Suppressor macrophage treated with lipopolysaccharide for 1 hour (primary cell): ENCODE results near the gene GALNT14.

Experiments
- DNase-seq, 3 donors: peaks; one replicate each; pipeline ENCODE4 v3.0.0-alpha.2; 2020 to 2022

GALNT14 gene

DNA sequence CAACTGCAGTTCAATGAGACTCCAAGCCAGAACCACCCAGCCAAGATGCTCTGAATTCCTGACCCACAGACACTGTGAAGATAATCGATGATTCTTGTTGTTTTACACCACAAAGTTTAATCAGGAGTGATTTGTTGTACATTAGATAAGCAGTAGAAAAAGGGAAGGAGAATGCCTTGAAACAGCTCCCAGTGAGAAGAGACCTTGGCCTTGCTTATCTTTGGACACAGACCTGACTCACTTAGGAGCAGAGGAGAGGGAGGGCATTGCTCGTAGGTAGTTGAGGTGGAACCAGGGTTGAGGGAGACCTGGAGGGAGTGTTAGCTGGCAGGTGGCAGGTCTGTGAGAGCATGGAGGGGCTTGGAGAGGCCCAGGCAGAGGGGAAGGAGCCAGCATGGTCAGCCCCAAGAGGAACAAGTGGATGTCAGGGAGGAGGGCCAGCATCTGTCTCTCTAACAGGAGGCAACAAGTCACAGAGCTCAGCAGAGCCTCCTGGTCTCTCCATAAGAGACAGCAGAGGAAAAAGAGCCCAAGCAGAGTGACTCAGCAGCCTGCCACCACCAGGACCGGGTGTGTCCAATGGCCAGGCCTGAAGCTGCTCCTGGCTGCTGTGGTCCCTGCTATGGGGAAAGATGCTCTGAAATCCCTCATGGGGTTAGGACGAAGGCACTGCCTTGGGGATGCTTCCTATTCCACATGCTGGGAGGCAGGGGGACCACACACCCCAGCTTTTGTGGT is 169.4 kb downstream of the GALNT14 start:
- DNase-seq: no peak

DNA sequence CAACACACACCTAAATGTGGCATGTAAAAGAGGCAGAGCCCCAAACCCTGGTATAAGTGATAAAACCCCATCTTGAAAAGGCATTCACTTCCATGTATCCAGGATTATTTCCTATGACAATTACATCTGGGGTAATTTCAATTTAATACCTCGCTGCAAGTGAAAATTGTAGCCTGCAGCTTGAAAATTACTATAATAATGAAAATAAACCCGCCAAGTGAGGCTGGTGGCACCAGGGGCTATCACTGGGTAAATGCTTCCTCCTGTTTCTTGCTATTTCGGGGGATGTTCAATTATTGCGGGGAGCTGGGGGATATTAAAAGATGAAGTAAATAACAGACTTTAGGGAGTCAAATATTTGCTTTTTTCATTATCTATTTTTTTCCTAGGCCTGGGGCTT is 171.5 kb downstream of the GALNT14 start:
- no peak for DNase-seq

DNA sequence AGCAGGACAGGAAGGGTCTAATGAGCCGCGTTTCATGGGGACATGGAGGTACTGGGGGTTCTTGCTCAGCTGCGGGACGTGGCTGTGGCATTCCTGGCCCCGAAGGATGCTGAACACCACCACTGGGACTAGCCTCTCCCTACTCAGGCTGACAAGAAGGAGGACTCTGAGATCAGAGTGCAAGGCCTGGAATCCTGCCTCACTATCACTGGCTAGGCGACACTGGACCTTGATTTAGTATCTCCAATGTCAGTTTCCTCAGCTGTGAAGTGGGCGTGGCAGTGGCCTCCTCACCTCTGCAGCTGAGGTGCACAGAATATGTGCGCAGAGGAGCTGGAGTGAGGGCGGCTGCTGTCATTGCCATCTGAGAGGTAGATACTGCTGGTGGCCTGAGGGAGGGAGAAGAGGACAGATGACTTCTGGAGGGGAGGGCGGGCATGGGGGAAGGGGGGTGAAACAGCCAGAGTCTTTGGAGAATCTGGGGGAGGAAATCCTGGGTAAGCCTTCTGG is 173.2 kb downstream of the GALNT14 start:
- no peak for DNase-seq

DNA sequence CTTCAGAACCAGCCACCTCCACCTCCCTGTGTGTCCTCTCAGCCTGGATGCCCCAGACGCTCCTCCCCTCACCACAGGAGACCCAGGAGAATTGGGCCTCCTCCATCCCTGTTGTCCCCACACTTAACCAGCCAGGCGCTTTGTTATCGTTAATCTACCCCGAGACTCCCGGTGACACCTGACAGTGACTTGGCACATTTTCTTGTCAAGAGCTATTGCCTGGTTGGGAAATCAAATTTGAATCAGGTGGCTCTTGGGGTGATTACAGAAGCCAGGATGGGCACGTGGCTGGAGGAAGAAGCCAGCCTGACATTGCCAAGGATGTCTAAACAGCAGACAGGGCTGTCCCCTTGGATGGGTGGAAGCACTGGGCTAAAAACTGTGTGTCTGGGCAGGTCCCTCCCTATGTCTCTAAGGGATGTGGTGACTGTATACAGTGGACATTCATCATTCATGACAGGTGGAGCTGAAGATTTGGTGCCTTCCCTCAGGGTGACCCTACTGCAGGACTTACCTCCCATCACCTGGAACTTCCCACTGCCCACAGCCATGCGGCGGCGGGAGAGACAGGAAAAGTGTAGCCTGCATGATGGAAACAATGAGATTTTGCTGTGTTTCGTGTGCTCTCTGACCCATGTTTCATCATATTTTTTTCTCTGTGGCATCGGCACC is 173.8 kb downstream of the GALNT14 start:
- DNase-seq: no peak

DNA sequence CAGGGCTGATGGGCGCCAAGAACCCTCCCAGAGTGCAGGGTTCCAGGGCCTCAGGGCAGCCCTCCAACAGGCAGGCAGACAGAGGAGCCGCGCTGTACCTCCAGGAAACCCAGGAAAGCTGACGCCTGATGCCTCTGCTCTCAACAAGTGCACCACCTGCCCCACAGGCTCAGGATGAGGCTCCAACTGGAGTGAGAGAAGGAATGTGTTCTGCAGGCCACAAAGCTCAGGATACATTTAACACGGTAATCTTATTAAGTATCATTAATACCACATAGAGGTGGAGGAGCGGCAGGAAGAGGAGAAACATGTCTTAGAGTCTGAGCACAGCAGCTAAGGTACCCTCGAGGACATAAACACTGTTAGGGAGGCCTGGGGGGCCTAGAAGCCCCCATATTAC is 175.1 kb downstream of the GALNT14 start:
- no peak for DNase-seq

DNA sequence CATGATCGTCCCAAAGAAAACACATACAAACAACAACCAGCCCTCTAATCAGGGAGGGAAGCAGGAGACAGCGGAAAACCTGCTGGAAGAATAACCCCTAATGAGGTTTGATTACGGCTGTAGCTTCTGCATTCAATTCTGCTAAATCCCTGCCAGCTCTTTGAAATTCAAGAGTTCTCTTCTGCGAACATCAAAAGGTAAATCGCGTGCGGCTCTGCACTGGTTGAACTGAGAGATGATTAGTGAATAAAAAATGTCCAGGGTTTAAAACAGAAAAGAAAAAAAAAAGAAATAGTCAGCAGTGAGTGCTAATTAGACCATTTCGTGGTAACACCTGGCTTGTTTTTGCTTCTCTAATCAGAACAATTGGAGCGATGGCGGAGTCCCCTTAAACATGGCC is 178.0 kb downstream of the GALNT14 start:
- no peak for DNase-seq

DNA sequence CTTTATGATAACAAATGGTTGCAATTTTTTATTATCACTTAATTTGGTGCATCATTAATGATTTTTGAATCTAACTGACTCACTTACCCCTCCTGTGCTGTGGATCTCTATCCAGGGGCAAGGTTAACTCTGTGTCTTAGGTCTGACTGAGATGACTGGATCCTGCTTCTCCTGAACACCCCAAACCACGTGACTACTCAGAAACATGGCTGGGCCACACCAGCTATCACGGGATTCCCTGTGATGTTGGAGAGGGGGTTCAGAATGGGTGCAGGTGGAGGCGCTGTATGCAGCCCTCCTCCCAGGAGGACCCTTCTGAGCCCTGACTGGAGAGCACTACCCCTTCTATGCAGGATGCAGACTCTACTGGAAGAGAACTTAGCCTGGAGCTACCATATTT is 178.6 kb downstream of the GALNT14 start:
- no peak for DNase-seq

DNA sequence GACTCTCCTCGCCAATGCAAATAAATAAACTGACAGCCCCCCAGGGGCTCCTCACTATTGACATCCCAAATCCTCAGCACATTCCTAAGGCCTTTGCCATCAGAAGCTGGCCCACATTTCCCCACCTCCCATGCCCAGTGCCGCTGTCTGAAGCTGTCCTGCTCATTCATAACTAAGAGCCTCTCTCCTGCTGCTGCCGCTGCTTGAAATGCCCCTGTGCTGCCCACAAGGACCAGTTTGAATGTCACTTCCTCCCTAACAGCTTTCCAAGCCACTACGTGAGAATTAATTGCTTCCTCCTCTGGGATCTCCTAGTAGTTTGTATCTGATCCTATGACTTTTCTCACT is 179.3 kb downstream of the GALNT14 start:
- peak; percentile 30 to 37 (median 32) for DNase-seq

DNA sequence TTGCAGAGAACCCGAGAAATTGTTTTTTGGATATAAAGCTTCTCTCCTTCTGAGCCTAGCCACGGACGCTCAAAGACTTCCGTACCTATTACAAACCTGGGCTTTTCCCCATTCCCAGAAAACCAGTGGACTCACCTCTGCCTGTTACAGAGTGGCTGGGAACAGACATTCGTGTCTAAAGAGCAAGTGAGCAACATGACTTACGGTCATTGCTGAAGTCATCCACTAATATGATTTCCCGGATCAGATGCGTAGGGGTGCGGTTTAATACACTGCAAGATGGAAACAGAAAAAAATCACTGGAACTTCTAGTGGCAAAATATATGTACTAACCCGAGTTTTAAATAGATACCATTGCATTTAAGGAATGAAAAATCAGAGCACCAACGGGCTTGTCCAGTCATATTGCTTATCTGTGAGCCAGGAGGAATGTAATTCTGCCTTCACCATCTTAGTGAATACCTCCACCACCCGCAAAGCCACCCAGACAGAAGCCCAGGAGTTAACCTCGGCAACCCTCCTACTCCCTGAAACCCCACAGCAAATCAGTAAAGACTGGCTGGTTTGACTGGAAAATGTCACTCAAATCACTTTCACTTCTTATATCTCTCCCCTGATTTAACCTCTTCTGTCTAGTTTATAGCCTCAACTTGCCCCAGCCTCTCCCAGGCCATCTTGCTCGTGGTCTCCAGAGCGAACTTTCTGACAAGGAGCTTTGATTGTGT is 179.9 kb downstream of the GALNT14 start:
- no peak for DNase-seq

DNA sequence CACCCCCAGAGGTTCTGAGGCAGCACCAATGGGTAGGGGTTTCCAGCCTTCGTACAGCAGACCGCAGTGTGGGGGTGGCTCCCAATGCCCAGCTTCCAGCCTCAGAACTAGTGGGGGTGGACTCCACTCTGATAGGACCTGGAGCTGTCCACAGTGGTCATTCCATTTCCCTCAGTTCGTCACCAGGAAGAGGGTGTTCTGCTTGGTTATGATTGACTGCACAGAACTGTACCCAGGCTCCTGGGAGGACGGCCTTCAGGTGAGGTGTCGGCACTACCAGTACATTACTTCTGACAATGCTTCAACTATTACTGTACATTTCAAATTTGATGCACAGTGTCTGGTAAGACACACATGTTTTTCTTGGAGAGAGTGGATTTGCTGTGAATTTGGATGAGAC is 180.6 kb downstream of the GALNT14 start:
- no peak for DNase-seq

DNA sequence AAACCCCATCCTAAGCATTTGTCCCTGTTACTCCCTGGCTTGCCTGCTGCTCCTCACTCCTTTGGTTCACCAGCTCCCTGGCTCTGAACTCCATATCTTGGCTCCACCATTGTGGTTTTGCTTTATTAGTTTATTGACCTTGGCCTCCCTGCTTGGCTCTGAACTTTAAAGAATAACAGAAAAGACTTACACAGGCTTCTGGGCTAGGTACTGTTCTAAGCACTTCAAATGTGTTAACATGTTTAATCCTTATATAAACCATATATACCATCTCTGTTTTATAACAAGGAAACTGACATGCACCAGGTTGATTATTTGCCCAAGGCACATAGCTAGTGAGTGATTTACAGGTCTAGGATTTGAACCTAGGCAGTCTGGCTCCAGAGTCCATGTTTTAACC is 181.2 kb downstream of the GALNT14 start:
- DNase-seq: no peak

DNA sequence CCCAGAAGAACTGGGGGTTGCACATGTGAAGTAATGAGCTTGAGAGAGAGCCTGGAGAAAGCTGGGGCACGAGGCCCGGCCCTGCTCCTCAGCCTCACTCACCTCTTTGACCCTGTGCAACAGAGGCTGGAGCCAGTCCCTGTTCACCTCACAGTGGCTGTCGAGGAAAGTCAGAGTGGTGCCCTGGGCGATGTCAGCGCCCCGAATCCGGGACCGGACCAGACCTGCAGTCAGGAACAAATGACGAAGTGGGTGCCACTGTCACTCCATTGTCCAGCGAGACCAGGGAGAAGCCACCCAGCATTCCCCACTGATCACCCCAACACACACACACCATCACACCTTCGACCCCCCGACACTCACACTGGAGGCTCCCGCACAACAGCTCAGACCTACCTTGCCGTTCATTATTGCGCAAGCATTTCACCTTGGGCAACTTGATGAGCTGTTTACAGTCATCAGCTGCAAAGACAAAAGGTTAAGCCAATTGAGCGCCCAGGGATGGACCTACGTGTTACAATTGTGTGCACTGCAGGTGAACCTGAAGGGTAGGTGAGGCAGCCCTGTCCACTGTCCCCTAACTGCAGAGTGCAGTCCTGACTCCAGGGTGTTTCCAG is 182.6 kb downstream of the GALNT14 start:
- DNase-seq: no peak

DNA sequence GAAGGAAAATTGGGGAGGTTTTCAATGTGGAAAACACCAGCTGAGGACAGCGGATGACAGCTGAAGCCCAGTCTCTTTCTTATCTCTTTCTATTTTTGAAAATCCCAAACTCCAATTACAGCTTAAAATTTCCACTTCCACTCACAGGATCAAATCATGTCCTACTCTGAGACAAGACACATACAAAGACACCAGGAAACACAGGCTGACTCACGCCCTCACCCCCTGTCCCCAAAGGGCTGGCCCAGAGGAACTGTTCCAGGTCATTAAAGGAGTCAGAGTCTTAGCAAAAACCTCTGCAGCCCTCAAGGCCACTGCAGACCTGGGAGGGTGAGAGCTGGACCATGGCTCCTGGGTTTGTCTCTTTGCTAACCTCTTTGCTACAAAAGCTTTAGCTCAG is 187.9 kb downstream of the GALNT14 start:
- DNase-seq: no peak

DNA sequence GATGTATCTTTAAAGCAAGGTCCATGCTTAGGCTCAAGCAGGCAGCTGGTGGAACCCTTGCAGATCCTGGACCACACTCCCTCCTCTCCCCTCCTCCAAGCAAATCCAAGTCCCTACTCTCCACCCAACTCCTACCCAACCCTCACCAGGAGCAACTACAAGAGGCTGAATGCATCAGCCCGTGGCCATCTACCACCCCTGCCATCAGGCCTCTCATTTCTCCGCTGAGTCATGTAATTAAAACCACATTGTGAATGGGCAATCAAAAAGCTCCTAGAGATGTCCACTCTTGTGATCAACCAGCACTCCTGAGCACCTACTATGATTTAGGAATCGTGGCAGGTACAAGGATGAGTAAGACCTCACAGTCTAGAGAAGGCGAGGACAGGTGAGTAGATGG is 188.8 kb downstream of the GALNT14 start:
- DNase-seq: no peak

DNA sequence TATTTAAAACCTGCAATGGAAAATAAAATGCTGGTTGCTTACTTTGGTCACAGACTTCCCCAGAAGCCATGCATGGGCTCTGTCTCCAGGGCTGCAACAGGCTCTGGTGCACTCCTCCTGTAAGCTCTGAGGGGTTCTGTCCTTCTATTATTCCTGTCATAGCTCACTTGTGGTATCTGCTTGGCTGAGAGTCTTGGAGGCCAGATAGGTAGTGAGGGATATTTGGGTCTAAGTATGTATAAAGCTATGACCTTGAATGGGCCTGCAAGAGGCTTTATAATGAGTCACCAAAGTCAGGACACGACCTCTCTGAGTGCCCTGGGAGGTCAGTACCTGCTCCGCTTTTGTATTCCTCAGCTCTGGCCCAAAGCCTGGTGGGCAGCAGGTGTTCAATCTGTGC is 189.4 kb downstream of the GALNT14 start:
- no peak for DNase-seq

DNA sequence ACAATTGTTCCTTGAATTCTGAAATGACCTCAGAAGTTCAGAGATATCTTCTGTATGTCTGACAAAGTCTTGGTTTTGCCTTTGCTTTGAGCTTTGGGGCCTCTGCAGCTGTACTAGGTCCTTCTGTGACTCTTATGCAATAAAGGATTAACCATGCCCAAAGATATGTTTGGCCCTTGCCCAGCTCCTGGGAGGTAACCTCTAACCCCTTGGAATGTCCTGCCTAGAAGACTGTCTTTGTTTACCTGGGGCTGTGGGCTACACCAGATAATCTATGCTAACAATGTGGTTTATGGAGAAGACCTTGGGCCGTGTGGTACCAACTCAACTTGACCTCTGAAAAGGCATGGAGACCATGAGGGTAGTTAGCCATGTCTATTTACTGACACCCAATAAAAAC is 190.1 kb downstream of the GALNT14 start:
- DNase-seq: no peak

DNA sequence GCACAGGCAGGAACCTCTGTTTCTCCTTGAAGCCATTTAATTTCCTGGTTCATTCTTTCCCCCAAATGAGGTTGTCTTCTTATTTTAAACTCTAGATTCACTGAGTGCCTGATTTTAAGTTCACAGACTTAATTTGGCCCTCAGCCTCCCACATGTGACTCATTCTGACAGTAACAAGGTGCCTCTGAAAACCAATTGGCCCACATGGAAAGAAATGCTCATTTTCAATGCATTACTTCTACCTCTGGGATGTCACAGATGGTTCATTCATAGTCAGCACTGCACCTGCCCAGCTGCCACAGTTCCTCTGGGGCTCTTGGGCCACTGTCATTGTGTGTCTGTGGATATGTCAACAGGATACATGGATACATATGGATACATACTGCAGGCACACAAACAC is 190.6 kb downstream of the GALNT14 start:
- no peak for DNase-seq

DNA sequence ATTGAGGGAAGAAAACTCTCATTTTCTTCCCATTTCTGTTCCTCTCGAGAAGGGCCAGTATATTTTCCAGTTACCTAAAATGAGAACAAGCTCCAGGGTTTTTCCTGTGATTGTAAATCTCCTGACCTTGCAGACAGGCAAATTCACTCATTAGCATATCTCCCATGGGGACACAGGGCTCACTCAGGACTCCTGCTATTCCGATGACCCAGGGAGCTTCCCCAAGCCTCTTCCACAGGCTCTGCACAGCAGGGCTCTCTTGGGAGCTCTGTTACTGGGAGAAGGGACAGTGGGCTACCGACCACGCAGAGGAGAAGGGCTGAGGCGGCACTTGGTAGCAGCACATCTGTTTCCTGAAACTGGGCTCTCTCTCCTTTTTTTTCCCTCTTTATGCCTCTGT is 195.8 kb downstream of the GALNT14 start:
- no peak for DNase-seq

DNA sequence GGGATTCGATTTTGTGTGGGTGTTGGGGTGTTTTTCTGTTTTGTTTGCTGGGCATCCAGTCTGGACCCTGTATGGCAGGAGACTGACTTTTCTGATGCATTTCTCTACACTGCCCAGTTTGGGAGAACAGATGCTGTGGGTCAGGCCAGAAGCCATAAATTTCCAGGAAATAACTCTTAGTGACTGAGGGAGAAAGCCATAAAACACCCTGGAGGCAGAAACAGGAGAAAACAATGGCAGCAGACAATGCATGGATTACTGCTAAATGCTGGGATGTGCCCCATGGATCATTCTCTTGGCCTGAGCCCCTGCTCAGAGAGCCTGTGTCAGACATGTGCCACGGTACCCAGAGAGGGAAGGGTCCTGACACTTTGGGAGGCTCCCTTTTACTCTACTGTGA is 197.4 kb downstream of the GALNT14 start:
- DNase-seq: no peak

DNA sequence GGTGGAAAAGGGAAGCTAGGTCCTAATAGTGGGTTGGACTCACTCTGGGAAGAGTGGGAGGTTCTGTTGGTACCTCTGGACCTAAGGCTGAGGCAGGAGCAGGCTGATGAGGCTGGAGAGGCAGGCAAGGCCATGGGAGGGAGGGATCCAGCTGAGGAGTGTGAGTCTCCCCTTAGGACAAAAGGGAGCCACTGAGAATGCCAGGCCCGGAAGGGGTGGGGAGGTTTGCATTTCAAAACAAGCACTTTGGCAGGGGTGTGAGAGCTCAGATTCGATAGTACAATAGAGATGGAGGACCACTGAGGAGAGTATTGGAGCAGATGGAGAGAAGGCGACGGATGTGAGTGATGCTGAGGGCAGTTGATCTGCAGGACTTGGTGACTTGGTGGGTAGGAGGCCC is 198.9 kb downstream of the GALNT14 start:
- no peak for DNase-seq

DNA sequence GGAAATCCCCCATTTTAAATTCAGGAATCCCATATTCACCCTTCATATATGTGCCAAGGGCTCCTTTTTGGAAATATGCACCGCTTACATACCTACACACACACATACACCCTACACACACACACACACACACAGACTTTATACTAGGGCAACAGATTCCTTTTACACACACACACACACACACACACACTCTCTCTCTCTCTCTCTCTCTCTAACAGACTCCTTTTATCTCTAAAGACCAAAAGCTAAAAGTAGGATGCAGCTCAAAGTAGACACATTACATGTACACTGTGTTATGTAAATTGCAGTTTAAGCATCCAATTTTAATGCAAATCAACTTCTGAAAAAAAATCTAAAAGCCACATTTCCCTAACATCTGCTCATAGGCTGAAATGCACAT is 200.0 kb downstream of the GALNT14 start:
- DNase-seq: no peak

DNA sequence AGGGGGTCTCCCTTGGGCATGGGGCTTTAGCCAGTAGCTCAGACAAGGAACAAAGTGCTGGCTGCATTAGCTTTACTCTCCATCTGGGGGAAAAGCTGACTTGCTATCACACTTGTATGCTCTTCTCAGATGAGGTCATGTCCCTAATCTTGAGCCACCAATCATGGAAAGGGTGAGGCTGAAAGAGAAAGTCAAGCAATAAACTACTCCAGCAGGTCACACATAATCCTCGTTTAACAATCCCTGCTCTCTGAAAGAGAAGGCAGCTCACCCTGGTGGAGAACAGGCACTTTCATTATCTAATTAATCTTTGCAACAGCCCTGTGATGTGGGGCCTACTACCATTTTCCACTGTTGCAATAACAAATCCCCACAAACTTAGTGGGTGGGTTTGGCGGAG is 201.3 kb downstream of the GALNT14 start:
- no peak for DNase-seq

DNA sequence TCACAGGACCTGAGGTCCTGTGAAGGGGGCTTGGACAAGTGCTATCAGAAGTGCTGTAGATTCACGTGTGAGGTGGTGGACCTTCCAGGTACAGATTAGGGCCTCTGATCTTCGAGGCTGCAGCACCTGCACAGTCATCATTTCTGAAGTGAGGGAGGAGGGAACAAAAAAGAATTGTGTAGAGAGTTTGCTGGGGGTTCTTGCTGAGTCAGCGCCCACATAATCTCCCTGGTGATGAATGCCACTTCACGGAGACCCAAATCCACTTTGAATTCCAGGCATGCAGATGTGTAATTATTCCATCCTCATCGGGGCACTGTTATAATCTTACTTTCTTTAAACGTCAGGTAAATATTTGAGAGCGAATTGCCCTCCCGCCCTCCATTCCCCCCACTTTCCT is 202.4 kb downstream of the GALNT14 start:
- DNase-seq: no peak

DNA sequence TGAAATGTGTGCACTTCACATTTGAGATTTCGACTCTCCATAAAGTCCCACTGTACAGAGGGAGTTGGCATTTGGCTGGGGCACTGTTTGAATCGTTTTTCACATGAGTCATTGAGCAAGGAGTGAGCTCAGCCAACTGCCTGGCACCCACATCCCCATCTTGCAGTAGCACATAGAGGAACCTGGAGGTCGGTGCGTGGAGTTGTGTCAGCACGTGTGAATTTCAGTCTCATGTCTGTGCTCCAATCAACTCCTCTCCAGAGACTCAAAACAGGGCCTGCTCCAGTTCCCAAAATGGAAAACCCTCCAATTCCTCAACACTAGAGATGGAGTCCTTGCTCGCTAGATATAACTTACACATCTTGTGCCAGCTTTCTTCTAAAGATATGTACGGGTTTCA is 204.2 kb downstream of the GALNT14 start:
- peak; percentile 80 to 84 (median 82) for DNase-seq
